GM12878 (cell line): ENCODE results near the gene CFLAR. TPM values are rescaled to one million over a fixed set of nuclear protein-coding genes. Genes with fewer than 3 reads are reported as not detected.

ENCODE experiments used
- CBX5 ChIP-seq: sonication (generic); IDR thresholded peaks from 2 replicates; pipeline ENCODE4 v1.6.1; 2016; ENCODE audit warnings: low read depth, moderate library complexity, mild to moderate bottlenecking, inconsistent platforms
- CEBPB ChIP-seq, 2 experiments: fragments of 150-350 bp in 1 of 2; IDR thresholded peaks; 2 replicates each; pipeline ENCODE4 v1.6.1; 2012 to 2014; ENCODE audit warnings: low read depth in 2 of 2, low read length in 2 of 2, borderline replicate concordance in 1 of 2, inconsistent platforms in 1 of 2
- CHD4 ChIP-seq: fragments of 200-600 bp; sonication (generic); IDR thresholded peaks from 2 replicates; pipeline ENCODE4 v1.6.1; 2016; ENCODE audit warnings: mild to moderate bottlenecking
- EED ChIP-seq: sonication (generic); IDR thresholded peaks from 2 replicates; pipeline ENCODE4 v1.6.1; 2016; ENCODE audit warnings: antibody characterized with exemption, low read depth
- ETV6 ChIP-seq, 2 experiments: fragments of 450-650 bp in 1 of 2; IDR thresholded peaks in 1 of 2; conservative IDR thresholded peaks in 1 of 2; 2 replicates each; pipeline ENCODE4 v1.6.1; 2014; ENCODE audit warnings: antibody characterized with exemption in 1 of 2, borderline replicate concordance in 1 of 2, low read depth in 1 of 2, mild to moderate bottlenecking in 1 of 2, moderate library complexity in 1 of 2
- FOXK2 ChIP-seq: fragments of 450-650 bp; IDR thresholded peaks from 2 replicates; pipeline ENCODE4 v1.6.1; 2017; ENCODE audit warnings: mild to moderate bottlenecking, moderate library complexity
- GATAD2B ChIP-seq: fragments of 450-650 bp; conservative IDR thresholded peaks from 2 replicates; pipeline ENCODE4 v1.6.1; 2017; ENCODE audit warnings: low read depth, mild to moderate bottlenecking, moderate library complexity
- HDAC6 ChIP-seq: fragments of 200-600 bp; sonication (generic); IDR thresholded peaks from one replicate; pipeline ENCODE4 v1.8.0; 2017; ENCODE audit warnings: antibody characterized with exemption; ENCODE audit not compliant: unreplicated experiment
- IKZF2 ChIP-seq, 2 experiments: fragments of 450-650 bp; IDR thresholded peaks; 2 replicates each; pipeline ENCODE4 v1.6.1; 2017; ENCODE audit warnings: mild to moderate bottlenecking in 2 of 2, moderate library complexity in 2 of 2
- MTA3 ChIP-seq: IDR thresholded peaks from 2 replicates; pipeline ENCODE4 v1.6.1; 2012; ENCODE audit warnings: low read length, inconsistent platforms, borderline replicate concordance
- NFIC ChIP-seq: IDR thresholded peaks from 2 replicates; pipeline ENCODE4 v1.6.1; 2012; ENCODE audit warnings: low read depth, mild to moderate bottlenecking, inconsistent platforms, low read length, moderate library complexity
- NFXL1 ChIP-seq: fragments of 450-650 bp; IDR thresholded peaks from 2 replicates; pipeline ENCODE4 v1.6.1; 2017; ENCODE audit warnings: antibody characterized with exemption, mild to moderate bottlenecking, borderline replicate concordance
- NFYA ChIP-seq: IDR thresholded peaks from 2 replicates; pipeline ENCODE4 v1.6.1; 2011; ENCODE audit warnings: low read depth, mild to moderate bottlenecking, low read length, improper control_type of control experiment, borderline replicate concordance
- POLR2AphosphoS5 ChIP-seq: IDR thresholded peaks from 2 replicates; pipeline ENCODE4 v1.6.1; 2011; ENCODE audit warnings: mild to moderate bottlenecking, low read length, inconsistent platforms
- RAD21 ChIP-seq: IDR thresholded peaks from 2 replicates; pipeline ENCODE4 v1.6.1; 2011; ENCODE audit warnings: mild to moderate bottlenecking, low read depth, low read length, moderate library complexity; ENCODE audit not compliant: insufficient read depth
- SIN3A ChIP-seq: IDR thresholded peaks from 2 replicates; pipeline ENCODE4 v1.6.1; 2012; ENCODE audit warnings: low read depth, low read length, improper control_type of control experiment
- SMC3 ChIP-seq: IDR thresholded peaks from 2 replicates; pipeline ENCODE4 v1.6.1; 2011; ENCODE audit warnings: low read length, improper control_type of control experiment, borderline replicate concordance
- SP1 ChIP-seq: IDR thresholded peaks from one replicate; pipeline ENCODE4 v1.6.1; 2011; ENCODE audit warnings: low read depth, low read length
- TARDBP ChIP-seq: IDR thresholded peaks from 2 replicates; pipeline ENCODE4 v1.6.1; 2016; ENCODE audit warnings: borderline replicate concordance
- TBL1XR1 ChIP-seq: IDR thresholded peaks from 2 replicates; pipeline ENCODE4 v1.6.1; 2012; ENCODE audit warnings: low read depth, low read length, improper control_type of control experiment
- WRNIP1 ChIP-seq: IDR thresholded peaks from 2 replicates; pipeline ENCODE4 v1.6.1; 2011; ENCODE audit warnings: low read depth, low read length, improper control_type of control experiment, borderline replicate concordance
- polyA plus RNA-seq, 11 experiments: library from polyadenylated mRNA; depleted of rRNA in 4 of 11; unstranded in 6 of 11; stranded (reverse) in 5 of 11; fragments of >200 nt; fragmentation: Nextera tagmentation in 4 of 11; fragmentation: Illumina TruSeq in 1 of 11; extraction: Ambion mirVana in 4 of 11; extraction: Trizol in 1 of 11; gene quantifications; 1 replicate in 1 of 11; 2 replicates in 10 of 11; pipeline versions ENCODE4 v1.2.1 to v1.2.3, GENCODE V29; 2011 to 2016; ENCODE audit warnings: inconsistent platforms in 2 of 11, missing spikeins in 2 of 11, low read depth in 1 of 11
- total RNA-seq, 4 experiments: library from RNA; depleted of rRNA in 3 of 4; stranded (reverse); fragments of >200 nt in 3 of 4; fragmentation: Illumina TruSeq in 1 of 4; extraction: Trizol in 1 of 4; gene quantifications; 2 replicates each; pipeline versions ENCODE4 v1.2.1 to v1.2.3, GENCODE V29; 2013 to 2021
- TF ChIP-seq, protein P1 (sequence below): fragments of 450-650 bp; formaldehyde crosslinking; IDR thresholded peaks from 2 replicates; pipeline ENCODE4 v1.4.0; 2022; ENCODE audit warnings: mild to moderate bottlenecking, moderate library complexity
- TF ChIP-seq, protein P2 (sequence below): IDR thresholded peaks from 2 replicates; pipeline ENCODE4 v1.6.1; 2012; ENCODE audit warnings: mild to moderate bottlenecking, low read depth, low read length
- TF ChIP-seq, protein P3 (sequence below): fragments of 450-650 bp; IDR thresholded peaks from 2 replicates; pipeline ENCODE4 v1.6.1; 2016; ENCODE audit warnings: mild to moderate bottlenecking

CFLAR gene
- total and polyA plus RNA-seq, 10 of the 15 experiments (the other 5 are each of a cell fraction or from before 2014, with no cell fraction given): 80.6 to 181 (median 101) TPM

- TF ChIP-seq, protein P1, sequence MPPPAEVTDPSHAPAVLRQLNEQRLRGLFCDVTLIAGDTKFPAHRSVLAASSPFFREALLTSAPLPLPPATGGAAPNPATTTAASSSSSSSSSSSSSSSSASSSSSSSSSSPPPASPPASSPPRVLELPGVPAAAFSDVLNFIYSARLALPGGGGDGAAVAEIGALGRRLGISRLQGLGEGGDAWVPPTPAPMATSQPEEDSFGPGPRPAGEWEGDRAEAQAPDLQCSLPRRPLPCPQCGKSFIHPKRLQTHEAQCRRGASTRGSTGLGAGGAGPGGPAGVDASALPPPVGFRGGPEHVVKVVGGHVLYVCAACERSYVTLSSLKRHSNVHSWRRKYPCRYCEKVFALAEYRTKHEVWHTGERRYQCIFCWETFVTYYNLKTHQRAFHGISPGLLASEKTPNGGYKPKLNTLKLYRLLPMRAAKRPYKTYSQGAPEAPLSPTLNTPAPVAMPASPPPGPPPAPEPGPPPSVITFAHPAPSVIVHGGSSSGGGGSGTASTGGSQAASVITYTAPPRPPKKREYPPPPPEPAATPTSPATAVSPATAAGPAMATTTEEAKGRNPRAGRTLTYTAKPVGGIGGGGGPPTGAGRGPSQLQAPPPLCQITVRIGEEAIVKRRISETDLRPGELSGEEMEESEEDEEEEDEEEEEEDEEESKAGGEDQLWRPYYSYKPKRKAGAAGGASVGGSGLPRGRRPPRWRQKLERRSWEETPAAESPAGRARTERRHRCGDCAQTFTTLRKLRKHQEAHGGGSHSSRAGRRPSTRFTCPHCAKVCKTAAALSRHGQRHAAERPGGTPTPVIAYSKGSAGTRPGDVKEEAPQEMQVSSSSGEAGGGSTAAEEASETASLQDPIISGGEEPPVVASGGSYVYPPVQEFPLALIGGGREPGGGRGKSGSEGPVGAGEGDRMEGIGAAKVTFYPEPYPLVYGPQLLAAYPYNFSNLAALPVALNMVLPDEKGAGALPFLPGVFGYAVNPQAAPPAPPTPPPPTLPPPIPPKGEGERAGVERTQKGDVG (CRISPR knock-in tag): no peak
- TF ChIP-seq, protein P2, sequence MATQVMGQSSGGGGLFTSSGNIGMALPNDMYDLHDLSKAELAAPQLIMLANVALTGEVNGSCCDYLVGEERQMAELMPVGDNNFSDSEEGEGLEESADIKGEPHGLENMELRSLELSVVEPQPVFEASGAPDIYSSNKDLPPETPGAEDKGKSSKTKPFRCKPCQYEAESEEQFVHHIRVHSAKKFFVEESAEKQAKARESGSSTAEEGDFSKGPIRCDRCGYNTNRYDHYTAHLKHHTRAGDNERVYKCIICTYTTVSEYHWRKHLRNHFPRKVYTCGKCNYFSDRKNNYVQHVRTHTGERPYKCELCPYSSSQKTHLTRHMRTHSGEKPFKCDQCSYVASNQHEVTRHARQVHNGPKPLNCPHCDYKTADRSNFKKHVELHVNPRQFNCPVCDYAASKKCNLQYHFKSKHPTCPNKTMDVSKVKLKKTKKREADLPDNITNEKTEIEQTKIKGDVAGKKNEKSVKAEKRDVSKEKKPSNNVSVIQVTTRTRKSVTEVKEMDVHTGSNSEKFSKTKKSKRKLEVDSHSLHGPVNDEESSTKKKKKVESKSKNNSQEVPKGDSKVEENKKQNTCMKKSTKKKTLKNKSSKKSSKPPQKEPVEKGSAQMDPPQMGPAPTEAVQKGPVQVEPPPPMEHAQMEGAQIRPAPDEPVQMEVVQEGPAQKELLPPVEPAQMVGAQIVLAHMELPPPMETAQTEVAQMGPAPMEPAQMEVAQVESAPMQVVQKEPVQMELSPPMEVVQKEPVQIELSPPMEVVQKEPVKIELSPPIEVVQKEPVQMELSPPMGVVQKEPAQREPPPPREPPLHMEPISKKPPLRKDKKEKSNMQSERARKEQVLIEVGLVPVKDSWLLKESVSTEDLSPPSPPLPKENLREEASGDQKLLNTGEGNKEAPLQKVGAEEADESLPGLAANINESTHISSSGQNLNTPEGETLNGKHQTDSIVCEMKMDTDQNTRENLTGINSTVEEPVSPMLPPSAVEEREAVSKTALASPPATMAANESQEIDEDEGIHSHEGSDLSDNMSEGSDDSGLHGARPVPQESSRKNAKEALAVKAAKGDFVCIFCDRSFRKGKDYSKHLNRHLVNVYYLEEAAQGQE: no peak
- TF ChIP-seq WRNIP1 (no peak), NFYA (no peak), SMC3 (no peak), HDAC6 (no peak), RAD21 (no peak), NFIC (peak; percentile 89), CHD4 (no peak), SP1 (no peak), SIN3A (no peak), MTA3 (peak; percentile 78; the same call in 1 of the 2 replicates), NFXL1 (no peak), IKZF2 (IDR thresholded peaks at IDR 0.05) (peak; percentile 72 to 77), ETV6 (conservative IDR thresholded peaks at IDR 0.05 in 1 of 2, IDR thresholded peaks at IDR 0.05 in 1 of 2; ENCODE audit: borderline replicate concordance in 1 of 2, low read depth in 1 of 2) (peak in 1 of 2 experiments; percentile 88; a peak in 1 of 4 replicates), CBX5 (no peak), TARDBP (no peak), TBL1XR1 (no peak), CEBPB (IDR thresholded peaks at IDR 0.05; ENCODE audit: borderline replicate concordance in 1 of 2, low read depth in 2 of 2, low read length in 2 of 2) (peak in 1 of 2 experiments; percentile 64; a peak in 1 of 4 replicates), FOXK2 (no peak), GATAD2B (no peak; the same call in 1 of the 2 replicates), EED (peak; percentile 82), POLR2AphosphoS5 (peak; percentile 58; the same call in 1 of the 2 replicates)
- TF ChIP-seq, protein P3, sequence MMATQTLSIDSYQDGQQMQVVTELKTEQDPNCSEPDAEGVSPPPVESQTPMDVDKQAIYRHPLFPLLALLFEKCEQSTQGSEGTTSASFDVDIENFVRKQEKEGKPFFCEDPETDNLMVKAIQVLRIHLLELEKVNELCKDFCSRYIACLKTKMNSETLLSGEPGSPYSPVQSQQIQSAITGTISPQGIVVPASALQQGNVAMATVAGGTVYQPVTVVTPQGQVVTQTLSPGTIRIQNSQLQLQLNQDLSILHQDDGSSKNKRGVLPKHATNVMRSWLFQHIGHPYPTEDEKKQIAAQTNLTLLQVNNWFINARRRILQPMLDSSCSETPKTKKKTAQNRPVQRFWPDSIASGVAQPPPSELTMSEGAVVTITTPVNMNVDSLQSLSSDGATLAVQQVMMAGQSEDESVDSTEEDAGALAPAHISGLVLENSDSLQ: no peak
Measured at GRCh38 chr2:201132518-201132917, 16.6 kb downstream of the CFLAR start (continued).
